ENCODE measurements around the gene CRHBP.

- no peak for TF ChIP-seq POLR2A (IDR thresholded peaks at IDR 0.05)
- TF ChIP-seq CTCF (IDR thresholded peaks at IDR 0.05): no peak
Observed at GRCh38 chr5:76941000-76941399, 11.8 kb upstream of the CRHBP start.

Data from body of pancreas (tissue), 4 donors.